IMR-90 (cell line): Measurements from ENCODE around the gene AQP12B. TPM values are rescaled to one million over a fixed set of nuclear protein-coding genes. Genes with fewer than 3 reads are reported as not detected.

Source experiments
- ATAC-seq: fragments of 200-7000 bp; cut with Tn5 transposase; 2 replicates; pipeline ENCODE4 v1.9.1; 2020; ENCODE audit warnings: low read depth, mild to moderate bottlenecking, moderate library complexity
- BruUV-seq: library from RNA; stranded (reverse); fragments of 400-500 nt; replicated peaks from 2 replicates; lab custom pipeline; 2021; lab: Mats Ljungman, UMichigan
- CTCF ChIA-PET: fragments of 300-600 bp; formaldehyde crosslinking; extraction: SDS; loops from one replicate; lab custom pipeline; 2021; ENCODE audit warnings: antibody characterized with exemption; lab: Yijun Ruan, JAX
- POLR2A ChIA-PET: fragments of 300-600 bp; sonication (Branson Sonifier 250); formaldehyde crosslinking; loops from one replicate; lab custom pipeline; 2022; ENCODE audit warnings: antibody characterized with exemption; ENCODE audit not compliant: unreplicated experiment; lab: Charles Lee
- DNase-seq: peaks from one replicate; pipeline ENCODE4 v3.0.0; 2013
- H2AFZ ChIP-seq: replicated peaks from 2 replicates; pipeline ENCODE3; 2013; ENCODE audit warnings: low read length, mild to moderate bottlenecking; ENCODE audit not compliant: poor library complexity
- H2AK5ac ChIP-seq: 2 replicates; pipeline ENCODE4 v1.6.1; 2013; ENCODE audit warnings: low read depth, low read length, inconsistent platforms
- H2AK9ac ChIP-seq: replicated peaks from 2 replicates; pipeline ENCODE3; 2013; ENCODE audit warnings: mild to moderate bottlenecking, low read depth, low read length, moderate library complexity; ENCODE audit not compliant: poor library complexity
- H2BK120ac ChIP-seq: 2 replicates; pipeline ENCODE4 v1.6.1; 2013; ENCODE audit warnings: low read depth, low read length, inconsistent platforms
- H2BK15ac ChIP-seq: 3 replicates; pipeline ENCODE4 v1.6.1; 2013; ENCODE audit warnings: low read depth, low read length, inconsistent platforms
- H2BK20ac ChIP-seq: 2 replicates; pipeline ENCODE4 v1.6.1; 2013; ENCODE audit warnings: low read depth, mild to moderate bottlenecking, inconsistent platforms, low read length, moderate library complexity
- H2BK5ac ChIP-seq: 2 replicates; pipeline ENCODE4 v1.6.1; 2013; ENCODE audit warnings: mild to moderate bottlenecking, low read depth, low read length, inconsistent platforms; ENCODE audit not compliant: poor library complexity, severe bottlenecking
- H3K14ac ChIP-seq: replicated peaks from 2 replicates; pipeline ENCODE4 v1.6.1; 2013; ENCODE audit warnings: low read depth, low read length, inconsistent platforms
- H3K18ac ChIP-seq: 2 replicates; pipeline ENCODE4 v1.6.1; 2013; ENCODE audit warnings: low read depth, low read length, control low read depth
- H3K23ac ChIP-seq: 2 replicates; pipeline ENCODE4 v1.6.1; 2013; ENCODE audit warnings: low read depth, low read length, inconsistent platforms
- H3K27ac ChIP-seq: 2 replicates; pipeline ENCODE4 v1.5.1; 2013; ENCODE audit warnings: mild to moderate bottlenecking, control low read depth, low read length; ENCODE audit not compliant: insufficient read depth
- H3K27me3 ChIP-seq: 2 replicates; pipeline ENCODE4 v1.6.1; 2013; ENCODE audit warnings: low read length; ENCODE audit not compliant: control insufficient read depth, insufficient read depth
- H3K36me3 ChIP-seq: 2 replicates; pipeline ENCODE4 v1.6.1; 2013; ENCODE audit warnings: low read length, mixed read lengths; ENCODE audit not compliant: control insufficient read depth, insufficient read depth
- H3K4ac ChIP-seq: 2 replicates; pipeline ENCODE4 v1.6.1; 2013; ENCODE audit warnings: low read depth, low read length, inconsistent platforms
- H3K4me1 ChIP-seq: 2 replicates; pipeline ENCODE4 v1.6.1; 2013; ENCODE audit warnings: low read length, mixed read lengths; ENCODE audit not compliant: control insufficient read depth, insufficient read depth
- H3K4me2 ChIP-seq: 2 replicates; pipeline ENCODE4 v1.6.1; 2013; ENCODE audit warnings: low read depth, mild to moderate bottlenecking, control low read depth, low read length, moderate library complexity
- H3K4me3 ChIP-seq: 2 replicates; pipeline ENCODE4 v1.5.1; 2013; ENCODE audit warnings: low read depth, mild to moderate bottlenecking, control low read depth, low read length, moderate library complexity; ENCODE audit not compliant: insufficient read depth
- H3K56ac ChIP-seq: 2 replicates; pipeline ENCODE4 v1.6.1; 2013; ENCODE audit warnings: low read length, inconsistent platforms; ENCODE audit not compliant: insufficient read depth; ENCODE audit errors: extremely low read depth
- H3K79me1 ChIP-seq, 2 experiments: 2 replicates each; pipeline ENCODE4 v1.6.1; 2013; ENCODE audit warnings: low read length in 2 of 2, inconsistent platforms in 1 of 2, low read depth in 1 of 2
- H3K9ac ChIP-seq: 2 replicates; pipeline ENCODE4 v1.6.1; 2013; ENCODE audit warnings: low read depth, low read length, control low read depth
- H3K9me1 ChIP-seq: 2 replicates; pipeline ENCODE4 v1.6.1; 2013; ENCODE audit warnings: low read length, inconsistent platforms; ENCODE audit not compliant: insufficient read depth
- H3K9me3 ChIP-seq: 2 replicates; pipeline ENCODE4 v1.6.1; 2013; ENCODE audit warnings: low read length; ENCODE audit not compliant: control insufficient read depth, insufficient read depth
- H4K20me1 ChIP-seq: 2 replicates; pipeline ENCODE4 v1.6.1; 2013; ENCODE audit warnings: low read length, inconsistent platforms; ENCODE audit not compliant: insufficient read depth
- H4K5ac ChIP-seq: 2 replicates; pipeline ENCODE4 v1.6.1; 2013; ENCODE audit warnings: mild to moderate bottlenecking, low read depth, low read length, control low read depth
- H4K8ac ChIP-seq, 2 experiments: 2 replicates each; pipeline ENCODE4 v1.6.1; 2013; ENCODE audit warnings: low read depth in 2 of 2, low read length in 2 of 2, control low read depth in 1 of 2, inconsistent platforms in 1 of 2
- H4K91ac ChIP-seq: 2 replicates; pipeline ENCODE4 v1.6.1; 2013; ENCODE audit warnings: low read depth, low read length, inconsistent platforms; ENCODE audit not compliant: insufficient read depth
- POLR2A ChIP-seq: IDR thresholded peaks from 2 replicates; pipeline ENCODE4 v1.6.1; 2012; ENCODE audit warnings: mild to moderate bottlenecking, low read depth, low read length
- WGBS, 2 experiments: methylation state at CpG; one replicate each; pipeline versions ENCODE4 v1.1.5 to v1.1.7; 2013; ENCODE audit warnings: missing lambda C conversion rate in 2 of 2; ENCODE audit not compliant: insufficient read length in 1 of 2; ENCODE audit errors: extremely low coverage in 2 of 2; 5-methylcytosine and 5-hydroxymethylcytosine counted together
- dilution Hi-C: fragments of 300-500 bp; cut with HindIII; formaldehyde crosslinking; loops from one replicate; pipeline ENCODE4 v1.14.3; 2018; ENCODE audit warnings: low sequenced_read_pairs; ENCODE audit not compliant: unreplicated experiment
- in situ Hi-C: fragments of 300-500 bp; cut with MboI; formaldehyde crosslinking; loops from 3 replicates; pipeline ENCODE4 v1.14.3; 2019; ENCODE audit warnings: low sequenced_read_pairs, inconsistent platforms, mixed read lengths
- intact Hi-C: fragments of 100-400 bp; cut with micrococcal nuclease; formaldehyde crosslinking; loops from 2 replicates; pipeline ENCODE4 v1.10.0; 2022
- polyA plus RNA-seq, 3 experiments: library from polyadenylated mRNA; depleted of rRNA; stranded (reverse); fragments of >200 nt; gene quantifications; 2 replicates each; pipeline ENCODE4 v1.2.3, GENCODE V29; 2012; ENCODE audit warnings: low replicate concordance in 1 of 3
- total RNA-seq: library from RNA; depleted of rRNA; stranded (reverse); fragments of >200 nt; gene quantifications from 2 replicates; pipeline ENCODE4 v1.2.3, GENCODE V29; 2012

AQP12B gene
- total and polyA plus RNA-seq, 2 of the 4 experiments (the other 2 are of a cell fraction): not detected

GRCh38 chr2:240639566-240639965 is 43.1 kb downstream of the AQP12B start:
- Histone ChIP-seq H3K9me1 (no peaks in the 10 kb centered on the region), H2AK9ac (no peak overlapping the region), H2BK5ac (no peak overlapping the region), H4K91ac (no peak overlapping the region), H4K5ac (no peak overlapping the region), H3K4me2 (no peak overlapping the region), H3K14ac (no peak overlapping the region), H2BK120ac (no peak overlapping the region), H3K56ac (no peak overlapping the region), H3K79me1 (no peaks in the 10 kb centered on the region), H3K4me1 (no peaks in the 10 kb centered on the region), H3K4me3 (no peak overlapping the region), H2BK20ac (no peak overlapping the region), H3K18ac (no peak overlapping the region), H3K36me3 (no peaks in the 10 kb centered on the region), H3K4ac (no peak overlapping the region), H4K8ac (no peak overlapping the region), H3K9ac (no peak overlapping the region), H2AFZ (no peak overlapping the region), H4K20me1 (no peaks in the 10 kb centered on the region), H3K27me3 (peaks cover 26% of the 10 kb centered on the region), H3K27ac (no peak overlapping the region), H3K9me3 (no peaks in the 10 kb centered on the region; the same call in 1 of the 2 replicates), H3K23ac (no peak overlapping the region), H2AK5ac (no peak overlapping the region), H2BK15ac (no peak overlapping the region)
- intact Hi-C loops (no loop called here), in situ Hi-C loops (no loop called here), dilution Hi-C loops (no loop called here)
- ATAC-seq (no peak), DNase-seq (no peak)
- ChIA-PET POLR2A (no interaction called here), CTCF (no interaction called here)
- no peak for TF ChIP-seq POLR2A
- no TSS peak for BruUV-seq
- WGBS, 2 experiments: 83% methylated on average over 16 of the region's 18 CpGs; no CpG with 5 or more reads in 1 of the 2 experiments
